Measurements from ENCODE around the gene ADGRG1.

Gene ADGRG1

GRCh38 chr16:57628008-57628781 lies at the start of gene ADGRG1:
ADGRG1 (plus strand) TSS chr16:57628630; CDS start chr16:57650288, 21,658 bp downstream.
- H3K4me1 ChIP-seq (ENCODE audit: control insufficient read depth, insufficient read depth, low read length), result peaks cover 21% of the 10 kb centered on the region
- no peaks in the 10 kb centered on the region for H3K27me3 ChIP-seq (replicated peaks; ENCODE audit: control insufficient read depth, insufficient read depth, low read length)
- peak within 1 kb of the TSS; percentile 70 for H3K9ac ChIP-seq (ENCODE audit: low read length)
- H3K4me3 ChIP-seq (ENCODE audit: low read length), result peak within 1 kb of the TSS; percentile 74
- peak; percentile 94 for DNase-seq (ENCODE audit: low read depth)
- H3K36me3 ChIP-seq (ENCODE audit: control insufficient read depth, insufficient read depth, low read length, severe bottlenecking), result no peaks in the 10 kb centered on the region
- no peaks in the 10 kb centered on the region for H3K9me3 ChIP-seq (ENCODE audit: control insufficient read depth, low read length)

GRCh38 chr16:57579361-57579665 lies 49.1 kb upstream of the ADGRG1 start:
- Histone ChIP-seq H3K9me3 (ENCODE audit: control insufficient read depth, low read length) (no peaks in the 10 kb centered on the region), H3K4me3 (ENCODE audit: low read length) (no peak overlapping the region), H3K27me3 (replicated peaks; ENCODE audit: control insufficient read depth, insufficient read depth, low read length) (peaks cover 14% of the 10 kb centered on the region), H3K36me3 (ENCODE audit: control insufficient read depth, insufficient read depth, low read length, severe bottlenecking) (no peaks in the 10 kb centered on the region), H3K4me1 (ENCODE audit: control insufficient read depth, insufficient read depth, low read length) (no peaks in the 10 kb centered on the region), H3K9ac (ENCODE audit: low read length) (no peak overlapping the region)
- no peak for DNase-seq (ENCODE audit: low read depth)

- Histone ChIP-seq H3K9me3 (ENCODE audit: control insufficient read depth, low read length) (no peaks in the 10 kb centered on the region), H3K4me1 (ENCODE audit: control insufficient read depth, insufficient read depth, low read length) (no peaks in the 10 kb centered on the region), H3K27me3 (replicated peaks; ENCODE audit: control insufficient read depth, insufficient read depth, low read length) (no peaks in the 10 kb centered on the region), H3K36me3 (ENCODE audit: control insufficient read depth, insufficient read depth, low read length, severe bottlenecking) (no peaks in the 10 kb centered on the region), H3K4me3 (ENCODE audit: low read length) (no peak overlapping the region), H3K9ac (ENCODE audit: low read length) (no peak overlapping the region)
- no peak for DNase-seq (ENCODE audit: low read depth)
These were observed 43.3 kb upstream of the ADGRG1 start for GRCh38 chr16:57585051-57585687.

- no peaks in the 10 kb centered on the region for H3K36me3 ChIP-seq (ENCODE audit: control insufficient read depth, insufficient read depth, low read length, severe bottlenecking)
These were observed 39.6 kb upstream of the ADGRG1 start for GRCh38 chr16:57588831-57589230.

DNA sequence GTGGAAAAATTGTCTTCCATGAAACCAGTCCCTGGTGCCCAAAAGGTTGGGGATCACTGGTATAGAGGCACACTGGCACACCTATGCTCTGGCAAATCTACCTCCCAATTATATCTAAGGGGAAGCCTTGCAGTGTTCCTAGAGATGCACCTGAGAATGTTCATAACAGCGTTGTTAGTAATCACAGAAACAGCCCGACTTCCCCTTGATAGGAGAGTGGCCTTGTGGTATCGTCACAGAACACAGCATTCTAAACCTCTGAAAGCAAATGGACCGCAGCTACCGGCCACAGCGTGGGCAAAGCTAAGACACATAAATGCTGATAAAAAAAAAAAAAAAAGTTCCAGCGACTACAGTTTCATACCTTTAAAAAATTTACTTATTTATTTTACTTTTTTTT lies 39.1 kb upstream of the ADGRG1 start:
- Histone ChIP-seq H3K9ac (ENCODE audit: low read length) (no peak overlapping the region), H3K36me3 (ENCODE audit: control insufficient read depth, insufficient read depth, low read length, severe bottlenecking) (no peaks in the 10 kb centered on the region), H3K27me3 (replicated peaks; ENCODE audit: control insufficient read depth, insufficient read depth, low read length) (no peaks in the 10 kb centered on the region), H3K9me3 (ENCODE audit: control insufficient read depth, low read length) (no peaks in the 10 kb centered on the region), H3K4me1 (ENCODE audit: control insufficient read depth, insufficient read depth, low read length) (peaks cover 7% of the 10 kb centered on the region), H3K4me3 (ENCODE audit: low read length) (no peak overlapping the region)
- no peak for DNase-seq (ENCODE audit: low read depth)

More at GRCh38 chr16:57588831-57589230, 39.6 kb upstream of the ADGRG1 start:
- DNase-seq (ENCODE audit: low read depth), result no peak
- H3K9me3 ChIP-seq (ENCODE audit: control insufficient read depth, low read length), result no peaks in the 10 kb centered on the region
- no peaks in the 10 kb centered on the region for H3K27me3 ChIP-seq (replicated peaks; ENCODE audit: control insufficient read depth, insufficient read depth, low read length)
- no peak overlapping the region for H3K4me3 ChIP-seq (ENCODE audit: low read length)
- H3K9ac ChIP-seq (ENCODE audit: low read length), result no peak overlapping the region
- peaks cover 7% of the 10 kb centered on the region for H3K4me1 ChIP-seq (ENCODE audit: control insufficient read depth, insufficient read depth, low read length)

- no peak overlapping the region for H3K4me3 ChIP-seq (ENCODE audit: low read length)
- no peaks in the 10 kb centered on the region for H3K27me3 ChIP-seq (replicated peaks; ENCODE audit: control insufficient read depth, insufficient read depth, low read length)
- peaks cover 7% of the 10 kb centered on the region for H3K4me1 ChIP-seq (ENCODE audit: control insufficient read depth, insufficient read depth, low read length)
- H3K36me3 ChIP-seq (ENCODE audit: control insufficient read depth, insufficient read depth, low read length, severe bottlenecking), result no peaks in the 10 kb centered on the region
- peaks cover 2% of the 10 kb centered on the region for H3K9me3 ChIP-seq (ENCODE audit: control insufficient read depth, low read length)
- peak; percentile 48 for DNase-seq (ENCODE audit: low read depth)
- H3K9ac ChIP-seq (ENCODE audit: low read length), result no peak overlapping the region
These were observed 37.8 kb upstream of the ADGRG1 start for GRCh38 chr16:57590654-57591085.

GRCh38 chr16:57591086-57591869 lies 37.2 kb upstream of the ADGRG1 start:
- Histone ChIP-seq H3K4me3 (ENCODE audit: low read length) (no peak overlapping the region), H3K27me3 (replicated peaks; ENCODE audit: control insufficient read depth, insufficient read depth, low read length) (no peaks in the 10 kb centered on the region), H3K4me1 (ENCODE audit: control insufficient read depth, insufficient read depth, low read length) (peaks cover 7% of the 10 kb centered on the region), H3K9me3 (ENCODE audit: control insufficient read depth, low read length) (peaks cover 4% of the 10 kb centered on the region), H3K36me3 (ENCODE audit: control insufficient read depth, insufficient read depth, low read length, severe bottlenecking) (no peaks in the 10 kb centered on the region), H3K9ac (ENCODE audit: low read length) (no peak overlapping the region)
- peak; percentile 85 for DNase-seq (ENCODE audit: low read depth)

GRCh38 chr16:57591870-57592485 lies 36.5 kb upstream of the ADGRG1 start:
- H3K4me3 ChIP-seq (ENCODE audit: low read length), result no peak overlapping the region
- no peak for DNase-seq (ENCODE audit: low read depth)
- H3K4me1 ChIP-seq (ENCODE audit: control insufficient read depth, insufficient read depth, low read length), result peaks cover 7% of the 10 kb centered on the region
- no peak overlapping the region for H3K9ac ChIP-seq (ENCODE audit: low read length)
- H3K9me3 ChIP-seq (ENCODE audit: control insufficient read depth, low read length), result peaks cover 9% of the 10 kb centered on the region
- H3K36me3 ChIP-seq (ENCODE audit: control insufficient read depth, insufficient read depth, low read length, severe bottlenecking), result no peaks in the 10 kb centered on the region
- H3K27me3 ChIP-seq (replicated peaks; ENCODE audit: control insufficient read depth, insufficient read depth, low read length), result no peaks in the 10 kb centered on the region

DNA sequence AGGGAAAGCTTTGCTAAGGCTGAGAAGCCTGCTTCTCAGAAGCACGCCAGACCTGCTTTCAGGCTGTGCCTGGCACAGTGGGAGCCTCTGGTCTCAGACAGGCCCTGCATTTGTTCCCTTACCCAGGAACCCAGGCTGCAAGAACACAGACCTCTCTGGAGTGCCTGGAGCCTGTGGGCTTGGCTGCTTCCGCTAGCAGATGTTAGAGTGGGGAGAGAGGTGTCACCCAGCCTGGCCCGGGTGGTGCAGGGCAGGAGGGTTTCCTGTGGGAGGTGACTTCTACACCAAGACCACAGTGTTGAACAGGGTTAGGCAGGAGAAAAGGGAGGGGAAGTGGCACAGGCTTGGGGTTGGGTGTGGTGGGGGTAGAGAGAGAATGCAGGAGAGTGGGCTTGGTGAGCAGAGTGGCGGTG lies 35.8 kb upstream of the ADGRG1 start:
- peaks cover 7% of the 10 kb centered on the region for H3K4me1 ChIP-seq (ENCODE audit: control insufficient read depth, insufficient read depth, low read length)
- no peaks in the 10 kb centered on the region for H3K27me3 ChIP-seq (replicated peaks; ENCODE audit: control insufficient read depth, insufficient read depth, low read length)
- H3K4me3 ChIP-seq (ENCODE audit: low read length), result no peak overlapping the region
- peaks cover 14% of the 10 kb centered on the region for H3K9me3 ChIP-seq (ENCODE audit: control insufficient read depth, low read length)
- no peak overlapping the region for H3K9ac ChIP-seq (ENCODE audit: low read length)
- H3K36me3 ChIP-seq (ENCODE audit: control insufficient read depth, insufficient read depth, low read length, severe bottlenecking), result no peaks in the 10 kb centered on the region
- no peak for DNase-seq (ENCODE audit: low read depth)

DNA sequence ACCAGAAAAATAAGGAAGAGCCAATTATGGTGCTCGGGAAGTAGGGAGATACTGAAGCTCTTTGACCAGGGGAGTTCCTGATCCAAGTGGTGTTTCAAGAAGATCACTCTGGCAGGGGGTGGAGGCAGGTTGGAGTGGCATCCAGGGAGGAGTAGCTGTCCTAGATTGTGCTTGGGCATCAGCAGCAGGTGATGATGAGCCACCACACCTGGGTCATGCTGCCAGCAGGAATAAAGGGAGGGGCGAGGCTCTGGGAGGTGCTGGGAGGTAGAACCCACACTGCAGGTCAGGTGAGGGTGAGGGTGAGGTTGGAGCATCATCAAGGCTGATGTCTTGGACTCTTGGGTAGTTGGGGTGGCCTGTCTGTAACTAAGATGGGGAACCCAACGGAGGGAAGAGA lies 35.4 kb upstream of the ADGRG1 start:
- Histone ChIP-seq H3K27me3 (replicated peaks; ENCODE audit: control insufficient read depth, insufficient read depth, low read length) (no peaks in the 10 kb centered on the region), H3K36me3 (ENCODE audit: control insufficient read depth, insufficient read depth, low read length, severe bottlenecking) (no peaks in the 10 kb centered on the region), H3K9me3 (ENCODE audit: control insufficient read depth, low read length) (peaks cover 15% of the 10 kb centered on the region), H3K4me3 (ENCODE audit: low read length) (no peak overlapping the region), H3K4me1 (ENCODE audit: control insufficient read depth, insufficient read depth, low read length) (peaks cover 7% of the 10 kb centered on the region), H3K9ac (ENCODE audit: low read length) (no peak overlapping the region)
- DNase-seq (ENCODE audit: low read depth), result no peak

- Histone ChIP-seq H3K4me3 (ENCODE audit: low read length) (no peak overlapping the region), H3K4me1 (ENCODE audit: control insufficient read depth, insufficient read depth, low read length) (peaks cover 7% of the 10 kb centered on the region), H3K9ac (ENCODE audit: low read length) (no peak overlapping the region), H3K27me3 (replicated peaks; ENCODE audit: control insufficient read depth, insufficient read depth, low read length) (no peaks in the 10 kb centered on the region), H3K36me3 (ENCODE audit: control insufficient read depth, insufficient read depth, low read length, severe bottlenecking) (no peaks in the 10 kb centered on the region), H3K9me3 (ENCODE audit: control insufficient read depth, low read length) (peaks cover 21% of the 10 kb centered on the region)
- DNase-seq (ENCODE audit: low read depth), result no peak
These were observed 34.4 kb upstream of the ADGRG1 start for GRCh38 chr16:57593990-57594389.
